H9 (cell line): ENCODE data around the gene LTBP2. TPM values are rescaled to one million over a fixed set of nuclear protein-coding genes. Genes with fewer than 3 reads are reported as not detected.

ENCODE experiments used
- DNase-seq: peaks from one replicate; pipeline ENCODE4 v3.0.0-alpha.2; 2017
- H2AFZ ChIP-seq: one replicate; pipeline ENCODE4 v1.6.1; 2013; ENCODE audit warnings: mild to moderate bottlenecking, low read length, control low read depth, moderate library complexity
- H2AK5ac ChIP-seq: 2 replicates; pipeline ENCODE4 v1.6.1; 2013; ENCODE audit warnings: low read length, control low read depth, mixed read lengths; ENCODE audit not compliant: insufficient read length
- H2BK120ac ChIP-seq: one replicate; pipeline ENCODE4 v1.6.1; 2013; ENCODE audit warnings: low read depth, mild to moderate bottlenecking, low read length, control low read depth, inconsistent platforms; ENCODE audit not compliant: poor library complexity, severe bottlenecking
- H2BK12ac ChIP-seq: 2 replicates; pipeline ENCODE4 v1.6.1; 2013; ENCODE audit warnings: low read length, control low read depth, mixed read lengths, low read depth; ENCODE audit not compliant: insufficient read length
- H2BK15ac ChIP-seq: 2 replicates; pipeline ENCODE4 v1.6.1; 2013; ENCODE audit warnings: low read depth, low read length, control low read depth
- H2BK20ac ChIP-seq: one replicate; pipeline ENCODE4 v1.6.1; 2013; ENCODE audit warnings: low read depth, mild to moderate bottlenecking, low read length, control low read depth, inconsistent platforms; ENCODE audit not compliant: poor library complexity, severe bottlenecking
- H2BK5ac ChIP-seq: 2 replicates; pipeline ENCODE4 v1.6.1; 2013; ENCODE audit warnings: low read length, control low read depth, mixed read lengths; ENCODE audit not compliant: insufficient read length
- H3K14ac ChIP-seq: 2 replicates; pipeline ENCODE4 v1.6.1; 2013; ENCODE audit warnings: low read length, control low read depth; ENCODE audit not compliant: insufficient read depth
- H3K18ac ChIP-seq: 2 replicates; pipeline ENCODE4 v1.6.1; 2013; ENCODE audit warnings: low read depth, mild to moderate bottlenecking, mixed read lengths, low read length, control low read depth; ENCODE audit not compliant: insufficient read length
- H3K23ac ChIP-seq: 2 replicates; pipeline ENCODE4 v1.6.1; 2013; ENCODE audit warnings: low read length, control low read depth, mixed read lengths, low read depth; ENCODE audit not compliant: insufficient read length
- H3K23me2 ChIP-seq: 2 replicates; pipeline ENCODE4 v1.6.1; 2013; ENCODE audit warnings: low read depth, mild to moderate bottlenecking, mixed read lengths, low read length, control low read depth; ENCODE audit not compliant: insufficient read length, poor library complexity, severe bottlenecking
- H3K27ac ChIP-seq: 2 replicates; pipeline ENCODE4 v1.5.1; 2013; ENCODE audit warnings: low read length, control low read depth, mixed read lengths, low read depth; ENCODE audit not compliant: insufficient read length
- H3K27me3 ChIP-seq: 2 replicates; pipeline ENCODE4 v1.6.1; 2013; ENCODE audit warnings: low read length, control low read depth, inconsistent platforms; ENCODE audit not compliant: insufficient read depth
- H3K4ac ChIP-seq: 2 replicates; pipeline ENCODE4 v1.6.1; 2013; ENCODE audit warnings: low read depth, mild to moderate bottlenecking, control low read depth, inconsistent platforms, low read length, moderate library complexity
- H3K4me1 ChIP-seq: 2 replicates; pipeline ENCODE4 v1.6.1; 2013; ENCODE audit warnings: low read length, control low read depth, inconsistent platforms; ENCODE audit not compliant: insufficient read depth
- H3K4me2 ChIP-seq: 2 replicates; pipeline ENCODE4 v1.6.1; 2013; ENCODE audit warnings: low read length, control low read depth, mixed read lengths; ENCODE audit not compliant: insufficient read length, insufficient read depth
- H3K56ac ChIP-seq: 2 replicates; pipeline ENCODE4 v1.6.1; 2013; ENCODE audit warnings: low read depth, mild to moderate bottlenecking, mixed read lengths, low read length, control low read depth; ENCODE audit not compliant: insufficient read length
- H3K79me1 ChIP-seq: 2 replicates; pipeline ENCODE4 v1.6.1; 2013; ENCODE audit warnings: low read depth, mild to moderate bottlenecking, moderate library complexity, low read length, control low read depth, inconsistent platforms; ENCODE audit not compliant: insufficient read depth, poor library complexity, severe bottlenecking
- H3K79me2 ChIP-seq: 2 replicates; pipeline ENCODE4 v1.6.1; 2013; ENCODE audit warnings: low read length, control low read depth, inconsistent platforms; ENCODE audit not compliant: insufficient read depth
- H3K9ac ChIP-seq: 2 replicates; pipeline ENCODE4 v1.6.1; 2013; ENCODE audit warnings: low read length, control low read depth, mixed read lengths; ENCODE audit not compliant: insufficient read length; ENCODE audit errors: extremely low read depth
- H3K9me3 ChIP-seq: one replicate; pipeline ENCODE4 v1.6.1; 2013; ENCODE audit warnings: low read depth, low read length, inconsistent platforms; ENCODE audit not compliant: control insufficient read depth
- H3T11ph ChIP-seq: one replicate; pipeline ENCODE4 v1.6.1; 2013; ENCODE audit warnings: mild to moderate bottlenecking, low read length, control low read depth, inconsistent platforms
- H4K20me1 ChIP-seq: one replicate; pipeline ENCODE4 v1.6.1; 2013; ENCODE audit not compliant: control insufficient read depth, insufficient read length, insufficient read depth
- H4K5ac ChIP-seq: 2 replicates; pipeline ENCODE4 v1.6.1; 2013; ENCODE audit warnings: low read depth, mild to moderate bottlenecking, mixed read lengths, low read length, control low read depth; ENCODE audit not compliant: insufficient read length
- H4K8ac ChIP-seq: replicated peaks from 2 replicates; pipeline ENCODE4 v1.6.1; 2013; ENCODE audit warnings: low read length, control low read depth, mixed read lengths, low read depth; ENCODE audit not compliant: insufficient read length
- H4K91ac ChIP-seq: 2 replicates; pipeline ENCODE4 v1.6.1; 2013; ENCODE audit warnings: low read depth, mild to moderate bottlenecking, moderate library complexity, mixed read lengths, low read length, control low read depth; ENCODE audit not compliant: insufficient read length
- H3K27ac Mint-ChIP-seq, 3 experiments: 2 replicates in 2 of 3; 3 replicates in 1 of 3; pipeline ENCODE4 v1.8.0; 2020 to 2021; ENCODE audit warnings: mixed read lengths in 3 of 3, mild to moderate bottlenecking in 1 of 3, moderate library complexity in 1 of 3
- H3K27me3 Mint-ChIP-seq: 2 replicates; pipeline ENCODE4 v1.8.0; 2021; ENCODE audit warnings: low read depth, mild to moderate bottlenecking, moderate library complexity, mixed read lengths
- H3K36me3 Mint-ChIP-seq, 3 experiments: 2 replicates in 2 of 3; 3 replicates in 1 of 3; pipeline ENCODE4 v1.8.0; 2020 to 2021; ENCODE audit warnings: low read depth in 3 of 3, mixed read lengths in 3 of 3; ENCODE audit not compliant: insufficient read depth in 1 of 3
- H3K4me1 Mint-ChIP-seq, 2 experiments: 2 replicates each; pipeline ENCODE4 v1.8.0; 2020; ENCODE audit warnings: mixed read lengths in 2 of 2
- H3K4me3 Mint-ChIP-seq, 2 experiments: 2 replicates in 1 of 2; 3 replicates in 1 of 2; pipeline ENCODE4 v1.8.0; 2020 to 2021; ENCODE audit warnings: mild to moderate bottlenecking in 2 of 2, mixed read lengths in 2 of 2, moderate library complexity in 1 of 2
- H3K9me3 Mint-ChIP-seq, 2 experiments: 2 replicates in 1 of 2; 3 replicates in 1 of 2; pipeline ENCODE4 v1.8.0; 2020; ENCODE audit warnings: mild to moderate bottlenecking in 2 of 2, mixed read lengths in 2 of 2, moderate library complexity in 1 of 2
- CTCF ChIP-seq: fragments of 200-600 bp; sonication (generic); conservative IDR thresholded peaks from 3 replicates; pipeline ENCODE4 v1.8.0; 2021; ENCODE audit warnings: antibody characterized with exemption, mild to moderate bottlenecking
- WGBS: extraction: QIAGEN DNeasy Blood & Tissue Kit; methylation state at CpG from one replicate; pipeline ENCODE4 v1.1.7; 2013; ENCODE audit warnings: missing lambda C conversion rate, low lambda C conversion rate, mixed read lengths; ENCODE audit not compliant: insufficient read length; ENCODE audit errors: extremely low coverage; 5-methylcytosine and 5-hydroxymethylcytosine counted together
- total RNA-seq: library from RNA; stranded (reverse); gene quantifications from 2 replicates; pipeline ENCODE4 v1.2.1, GENCODE V29; 2021

Gene LTBP2
- total RNA-seq, 1 experiment from 2014 or later: 0.77 TPM

GRCh38 chr14:74621556-74621955, 9.5 kb upstream of the LTBP2 start:
- peaks cover 5% of the 10 kb centered on the region; the same call in 1 of the 2 replicates for H3K4me1 ChIP-seq
- H3K23me2 ChIP-seq: no peaks in the 10 kb centered on the region
- Mint-ChIP-seq H3K27ac (no peak overlapping the region), H3K4me1 (peaks cover 21 to 34% of the 10 kb centered on the region in 2 experiments), H3K36me3 (no peaks in the 10 kb centered on the region; a peak in 1 of 7 replicates), H3K4me3 (no peak overlapping the region), H3K9me3 (no peaks in the 10 kb centered on the region), H3K27me3 (peaks cover 6% of the 10 kb centered on the region)
- no peak for TF ChIP-seq CTCF
- H4K5ac ChIP-seq: no peak overlapping the region
- no peak overlapping the region for H3K4me2 ChIP-seq
- H4K91ac ChIP-seq: no peak overlapping the region
- no peak overlapping the region for H2BK12ac ChIP-seq
- no peak overlapping the region for H3T11ph ChIP-seq
- no peak overlapping the region for H3K4ac ChIP-seq
- H3K79me1 ChIP-seq: no peaks in the 10 kb centered on the region
- no peaks in the 10 kb centered on the region for H3K27me3 ChIP-seq
- H3K9me3 ChIP-seq: no peaks in the 10 kb centered on the region
- DNase-seq: no peak
- no peak overlapping the region for H4K8ac ChIP-seq
- no peak overlapping the region for H3K23ac ChIP-seq
- H4K20me1 ChIP-seq: no peaks in the 10 kb centered on the region
- no peak overlapping the region for H2BK20ac ChIP-seq
- H2BK15ac ChIP-seq: no peak overlapping the region
- H3K27ac ChIP-seq: no peak overlapping the region
- H3K18ac ChIP-seq: no peak overlapping the region
- no peak overlapping the region for H3K9ac ChIP-seq
- no peak overlapping the region for H2AFZ ChIP-seq
- WGBS: no CpG with 5 or more reads among the region's 6 CpGs
- no peaks in the 10 kb centered on the region for H3K79me2 ChIP-seq
- H3K14ac ChIP-seq: no peak overlapping the region
- no peak overlapping the region for H2BK120ac ChIP-seq
- H2BK5ac ChIP-seq: no peak overlapping the region
- H2AK5ac ChIP-seq: no peak overlapping the region
- no peak overlapping the region for H3K56ac ChIP-seq
